GM19372 (cell line): ENCODE results near the gene IL22.

Experiments used
- ATAC-seq: cut with Tn5 transposase; IDR thresholded peaks from one replicate; pipeline ENCODE4 v1.9.1; 2021; ENCODE audit warnings: mild to moderate bottlenecking, low read depth, moderate library complexity; ENCODE audit not compliant: unreplicated experiment

IL22 gene, protein sequence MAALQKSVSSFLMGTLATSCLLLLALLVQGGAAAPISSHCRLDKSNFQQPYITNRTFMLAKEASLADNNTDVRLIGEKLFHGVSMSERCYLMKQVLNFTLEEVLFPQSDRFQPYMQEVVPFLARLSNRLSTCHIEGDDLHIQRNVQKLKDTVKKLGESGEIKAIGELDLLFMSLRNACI

DNA sequence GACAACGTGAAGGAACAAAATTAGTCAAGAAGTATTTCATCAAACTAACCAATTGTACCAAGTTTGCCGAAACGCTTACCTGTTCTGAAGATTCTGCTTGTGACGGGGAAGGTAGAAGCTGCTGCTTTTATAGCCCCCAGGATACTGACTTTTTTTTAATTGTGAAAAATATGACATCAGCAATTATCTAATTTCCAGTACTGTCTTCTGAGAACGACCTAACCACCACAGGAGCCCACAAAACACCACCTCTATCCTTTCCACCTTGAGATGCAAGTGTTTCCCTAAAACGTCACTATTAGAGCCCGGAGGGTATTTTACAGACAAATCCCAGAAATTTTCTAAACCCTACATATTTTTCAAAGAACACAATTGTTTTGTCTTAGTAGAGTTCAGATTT lies at the start of gene IL22:
Gene IL22, minus strand, starts transcription at position 101 of the 400 bp plus-strand sequence. CDS start 156 bp downstream, outside the sequence.
- no peak for ATAC-seq

DNA sequence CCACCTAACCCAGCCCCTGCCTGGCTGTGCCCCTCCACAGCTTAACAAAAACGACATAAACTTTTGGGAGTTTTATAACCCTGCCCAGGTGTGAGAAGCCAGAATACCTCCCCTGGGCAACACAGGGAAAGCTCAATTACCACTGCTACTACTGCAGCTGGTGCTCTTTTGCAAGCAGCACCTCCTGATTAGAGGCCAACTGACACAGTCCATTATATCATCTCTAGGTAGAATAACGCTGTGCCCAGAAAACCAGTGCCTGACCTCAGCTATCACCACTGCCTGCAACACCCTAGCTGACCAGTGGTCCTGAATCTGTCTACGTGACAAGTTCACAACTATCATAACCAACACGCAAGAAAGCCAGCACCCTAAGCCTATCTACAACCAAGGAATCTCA lies 44.5 kb upstream of the IL22 start:
- no peak for ATAC-seq

DNA sequence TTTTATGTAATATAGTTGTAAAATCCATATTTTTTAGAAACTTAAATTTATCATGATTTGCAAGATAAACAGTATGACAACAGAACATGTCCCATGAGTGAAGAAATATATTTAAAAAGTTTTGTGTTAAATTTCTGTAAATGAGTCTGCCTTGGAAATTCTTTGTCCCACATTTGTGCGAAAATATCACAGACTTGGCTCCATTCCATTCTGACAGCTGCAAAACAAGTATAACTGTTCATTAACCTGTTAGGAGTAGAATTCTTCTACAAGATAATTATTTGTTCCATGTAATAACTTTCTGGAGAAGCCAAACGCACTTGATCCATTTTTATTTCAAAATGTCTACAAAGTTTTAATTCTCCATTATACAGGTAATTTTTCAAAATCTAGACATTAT lies 40.8 kb upstream of the IL22 start:
- no peak for ATAC-seq

DNA sequence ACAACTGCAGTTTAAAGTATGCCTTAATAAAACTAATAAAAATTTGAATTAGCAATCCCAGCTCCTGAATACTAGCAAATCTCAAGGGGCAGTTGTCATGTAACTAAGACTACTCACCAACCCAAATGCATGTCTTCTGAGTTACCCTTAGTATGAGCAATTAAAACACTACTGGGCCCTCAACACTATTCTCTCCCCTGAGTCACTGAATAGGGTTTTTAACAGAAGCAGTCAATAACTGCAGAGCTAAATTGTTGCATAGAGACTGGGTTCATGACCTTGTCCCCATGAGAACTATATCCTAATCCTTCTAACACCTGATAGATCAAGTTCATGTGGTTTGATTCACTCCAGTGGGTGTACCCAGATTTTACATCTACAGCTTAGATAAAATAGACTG lies 39.9 kb upstream of the IL22 start:
- no peak for ATAC-seq

DNA sequence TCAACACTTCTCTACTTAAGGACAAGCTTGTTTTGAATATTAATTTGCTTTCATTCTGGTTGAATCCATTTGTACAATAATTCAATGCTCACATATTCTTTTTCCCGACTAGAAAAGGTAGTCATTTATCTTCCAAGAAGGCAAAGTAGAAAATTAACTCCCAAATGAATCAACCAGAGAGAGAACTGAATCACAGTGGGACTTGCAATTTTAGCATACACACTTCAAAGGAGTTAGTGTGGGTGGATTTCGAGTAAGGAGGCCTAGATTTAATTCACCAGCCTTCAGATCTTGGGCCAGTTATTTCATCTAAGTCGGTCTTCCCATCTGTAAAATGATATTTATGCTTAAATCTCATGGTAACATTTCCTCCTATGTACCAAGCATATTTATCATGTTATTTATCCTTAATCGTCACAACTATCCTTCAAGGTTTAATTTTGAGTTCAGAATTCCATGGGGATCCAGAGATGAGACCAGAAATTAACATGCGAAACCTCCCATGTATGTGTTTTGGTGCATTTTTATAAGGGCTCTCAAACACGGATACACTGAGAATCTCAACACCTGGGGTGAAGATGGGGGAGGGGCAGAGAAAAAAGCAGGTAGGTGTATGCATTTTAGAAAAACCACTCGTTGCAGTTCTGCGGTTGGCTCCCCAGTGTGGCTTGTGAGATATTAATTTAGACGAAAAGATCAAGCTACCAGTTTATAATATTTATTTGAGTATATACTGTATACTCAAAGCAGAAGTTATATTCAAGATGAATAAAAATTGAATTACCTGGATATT lies 38.9 kb upstream of the IL22 start:
- no peak for ATAC-seq

DNA sequence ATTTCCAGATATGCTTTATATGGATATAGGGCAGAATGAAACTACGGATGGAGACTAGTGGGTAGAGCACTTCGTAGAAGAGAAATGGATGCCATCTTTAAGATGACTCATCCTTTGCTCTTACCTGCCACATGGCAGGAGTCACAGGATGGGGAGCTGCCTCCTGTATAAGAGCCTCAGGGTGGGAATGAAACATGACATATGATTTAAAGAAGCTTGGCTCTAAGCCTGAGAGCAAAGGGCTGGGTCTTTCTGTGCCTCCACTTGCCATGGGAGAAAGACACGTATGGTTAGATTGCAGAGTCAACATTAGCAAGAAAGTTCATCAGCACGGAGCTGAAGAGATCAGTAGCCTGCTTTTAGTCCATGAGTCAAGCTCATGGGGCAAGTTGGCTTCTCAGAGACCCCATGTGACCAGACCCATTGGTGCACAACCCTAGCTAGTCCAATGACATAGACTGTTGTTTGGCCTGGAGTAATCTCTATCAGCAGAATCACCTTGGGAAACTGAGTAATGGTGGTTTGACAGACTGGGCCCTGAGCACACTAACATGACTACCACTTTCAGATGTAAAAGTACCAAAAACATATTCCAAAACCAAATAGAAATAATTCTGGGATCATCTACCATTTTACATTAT lies 38.1 kb upstream of the IL22 start:
- no peak for ATAC-seq

- ATAC-seq, result peak; percentile 94
These were observed 36.7 kb upstream of the IL22 start for GRCh38 chr12:68290126-68290525.

GRCh38 chr12:68287106-68287505 lies 33.7 kb upstream of the IL22 start:
- ATAC-seq, result no peak

GRCh38 chr12:68286396-68286795 lies 33.0 kb upstream of the IL22 start:
- ATAC-seq, result no peak

GRCh38 chr12:68285541-68285940 lies 32.1 kb upstream of the IL22 start:
- ATAC-seq, result no peak

DNA sequence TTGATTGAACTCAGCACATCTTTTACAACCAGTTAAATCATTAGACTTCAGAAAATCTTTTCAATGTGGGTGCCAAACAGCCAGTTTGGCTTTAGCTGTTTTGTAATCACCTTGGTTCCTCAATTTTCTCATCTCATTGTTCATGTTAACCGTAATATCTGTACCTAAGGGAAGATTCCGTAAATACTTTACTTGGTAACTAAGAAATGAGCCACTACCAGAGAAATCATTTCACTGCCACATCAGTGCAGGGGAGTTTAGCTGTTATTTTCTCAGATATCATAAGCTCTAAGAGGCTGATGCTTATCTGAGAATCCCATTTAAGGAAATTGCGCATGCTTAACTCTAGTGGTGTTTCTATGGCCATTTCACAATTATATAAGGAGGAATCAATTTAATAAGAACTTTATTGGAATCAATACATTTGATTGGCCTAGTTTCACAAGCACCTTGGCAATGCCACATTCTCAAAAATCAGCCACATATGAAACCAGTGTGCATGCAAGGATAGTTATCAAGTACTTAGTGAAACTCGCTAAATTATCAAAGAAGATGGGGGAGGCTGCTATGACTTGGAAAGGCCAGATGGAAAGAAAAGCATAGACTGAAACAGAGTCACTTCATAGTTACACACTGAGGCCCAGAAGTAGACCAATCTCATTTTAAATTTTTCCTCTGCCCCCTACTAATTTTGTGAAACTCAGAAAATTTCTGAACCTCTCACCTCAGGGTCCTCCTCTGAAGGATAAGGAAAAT lies 28.1 kb upstream of the IL22 start:
- no peak for ATAC-seq

DNA sequence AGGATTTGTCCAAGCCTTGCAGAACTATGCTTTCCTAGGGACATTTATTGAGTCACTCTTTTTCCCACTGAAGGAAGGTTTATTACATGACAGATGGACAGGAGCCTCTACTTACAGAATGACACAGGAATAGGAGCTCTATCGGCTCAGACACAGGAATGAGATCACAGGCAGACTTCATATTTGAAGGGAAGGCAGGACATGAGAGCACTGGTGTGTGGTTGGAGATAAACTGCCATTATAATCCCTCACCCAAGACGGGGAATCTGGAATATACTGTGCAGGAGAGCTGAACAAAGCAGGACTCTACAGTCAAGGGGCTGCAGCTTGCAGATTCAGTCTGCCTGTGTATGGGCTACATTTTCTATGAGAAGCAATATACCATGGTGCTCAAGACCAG lies 26.8 kb upstream of the IL22 start:
- no peak for ATAC-seq

GRCh38 chr12:68279227-68280054 lies 26.0 kb upstream of the IL22 start:
- no peak for ATAC-seq

DNA sequence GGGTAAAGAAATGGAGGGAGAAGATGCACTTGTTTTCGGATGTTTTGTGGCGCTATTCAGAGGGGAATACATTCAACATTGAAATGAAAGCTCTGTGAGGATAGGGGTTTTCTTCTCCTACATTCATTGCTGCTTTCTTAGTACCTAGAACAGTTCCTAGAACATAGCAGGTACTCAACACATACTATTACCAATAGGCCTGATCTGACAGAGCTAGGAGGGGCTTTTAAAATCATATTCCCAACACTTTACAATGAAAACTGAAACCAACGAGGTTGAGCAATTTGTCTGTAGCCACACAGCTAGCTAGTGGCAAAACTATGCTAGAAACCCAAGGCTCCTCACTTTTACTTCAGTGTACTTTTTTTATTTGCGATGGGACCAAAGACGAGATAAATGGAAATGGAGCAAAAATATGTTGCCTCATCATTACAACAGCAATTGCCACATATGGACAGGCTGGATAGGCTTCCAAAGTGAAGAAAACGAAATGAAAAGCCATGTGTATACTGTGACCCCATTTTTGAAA lies 23.1 kb upstream of the IL22 start:
- no peak for ATAC-seq

GRCh38 chr12:68272732-68273131 lies 19.3 kb upstream of the IL22 start:
- ATAC-seq, result no peak

DNA sequence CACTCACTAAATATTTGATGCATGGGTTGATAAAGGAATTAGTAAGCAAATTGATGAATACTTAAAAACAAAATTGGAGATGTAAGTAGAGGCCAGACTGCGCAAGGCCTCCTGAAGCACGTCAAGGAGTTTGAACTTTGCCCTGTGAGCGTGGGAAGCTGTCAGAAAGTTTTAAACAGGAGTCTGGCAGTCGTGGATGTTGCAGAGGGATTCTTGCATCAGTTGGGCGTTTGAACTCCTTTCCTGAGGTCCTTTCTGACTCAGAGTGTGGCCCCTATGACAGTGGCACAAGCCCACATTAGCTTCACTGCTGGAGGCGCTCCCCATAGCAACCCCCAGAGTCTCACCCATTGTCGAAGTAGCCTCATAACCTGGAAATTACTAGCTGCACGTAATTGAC lies 17.9 kb upstream of the IL22 start:
- ATAC-seq, result no peak

DNA sequence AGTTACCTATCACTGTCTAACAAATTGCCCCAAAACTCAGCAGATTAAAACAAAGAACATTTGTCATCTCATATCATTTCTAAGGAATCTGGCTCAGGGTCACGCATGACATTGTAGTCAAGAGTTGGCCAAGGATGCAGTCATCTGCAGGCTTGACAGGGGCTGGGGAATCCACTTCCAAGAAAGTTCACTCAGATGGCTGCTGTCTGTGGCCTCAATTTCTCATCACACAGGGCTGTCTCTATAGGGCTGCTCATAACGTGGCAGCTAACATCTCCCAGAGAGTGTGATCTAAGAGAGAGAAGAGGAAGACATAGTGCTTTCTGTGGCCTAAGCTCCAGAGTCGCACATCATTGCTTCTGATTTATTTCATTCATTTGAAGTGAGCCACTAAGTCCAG lies 17.0 kb upstream of the IL22 start:
- ATAC-seq, result no peak

DNA sequence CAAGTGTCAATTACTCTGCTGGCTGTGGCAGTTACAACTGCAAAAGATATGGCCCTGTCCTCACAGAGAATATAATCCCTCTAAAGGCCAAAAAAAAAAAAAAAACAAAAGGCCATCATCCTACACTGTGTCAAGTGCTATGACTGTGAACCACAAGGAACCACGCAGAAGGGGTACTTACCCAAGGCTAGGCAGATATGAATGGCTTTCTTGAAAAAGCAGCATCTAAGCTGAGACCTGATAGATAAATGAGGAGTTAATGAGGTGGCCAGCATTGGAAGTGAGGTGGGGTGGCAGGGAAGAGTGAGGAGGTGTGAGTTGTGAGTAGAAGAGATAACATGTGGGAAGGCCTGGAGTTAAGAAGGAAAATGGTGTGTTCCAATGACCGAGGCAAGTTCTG lies 16.4 kb upstream of the IL22 start:
- ATAC-seq, result no peak

GRCh38 chr12:68268967-68269366 lies 15.6 kb upstream of the IL22 start:
- no peak for ATAC-seq

GRCh38 chr12:68267892-68268396 lies 14.5 kb upstream of the IL22 start:
- ATAC-seq, result no peak
